GM11168 (cell line): ENCODE data around the gene RTP1.
"Not testable (repeated sequence)": the region's sequence is repeated elsewhere in the genome, so short reads cannot be mapped to it uniquely, and the experiment has no call there.

Source experiments
- in situ Hi-C: fragments of 300-500 bp; cut with MboI; formaldehyde crosslinking; loops from one replicate; pipeline ENCODE4 v1.12.0; 2022; ENCODE audit warnings: low sequenced_read_pairs; ENCODE audit not compliant: unreplicated experiment

The RTP1 gene, protein sequence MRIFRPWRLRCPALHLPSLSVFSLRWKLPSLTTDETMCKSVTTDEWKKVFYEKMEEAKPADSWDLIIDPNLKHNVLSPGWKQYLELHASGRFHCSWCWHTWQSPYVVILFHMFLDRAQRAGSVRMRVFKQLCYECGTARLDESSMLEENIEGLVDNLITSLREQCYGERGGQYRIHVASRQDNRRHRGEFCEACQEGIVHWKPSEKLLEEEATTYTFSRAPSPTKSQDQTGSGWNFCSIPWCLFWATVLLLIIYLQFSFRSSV

DNA sequence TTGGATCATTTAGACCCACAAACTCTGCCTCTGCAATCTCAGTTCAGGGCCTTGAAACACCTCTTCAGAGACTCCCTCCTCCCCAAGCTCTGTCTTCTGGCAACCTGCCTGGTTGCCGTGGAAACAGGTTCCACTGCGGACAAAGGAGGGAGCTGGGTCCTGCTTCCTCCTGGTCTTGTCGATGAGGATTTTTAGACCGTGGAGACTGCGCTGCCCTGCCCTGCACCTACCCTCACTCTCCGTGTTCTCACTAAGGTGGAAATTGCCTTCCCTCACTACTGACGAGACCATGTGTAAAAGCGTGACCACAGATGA, at the start of gene RTP1:
Gene RTP1, plus strand, starts transcription at position 152 of the 315 bp plus-strand sequence. Its CDS starts 30 bp downstream, at position 182.
- in situ Hi-C loops, result no loop called here

DNA sequence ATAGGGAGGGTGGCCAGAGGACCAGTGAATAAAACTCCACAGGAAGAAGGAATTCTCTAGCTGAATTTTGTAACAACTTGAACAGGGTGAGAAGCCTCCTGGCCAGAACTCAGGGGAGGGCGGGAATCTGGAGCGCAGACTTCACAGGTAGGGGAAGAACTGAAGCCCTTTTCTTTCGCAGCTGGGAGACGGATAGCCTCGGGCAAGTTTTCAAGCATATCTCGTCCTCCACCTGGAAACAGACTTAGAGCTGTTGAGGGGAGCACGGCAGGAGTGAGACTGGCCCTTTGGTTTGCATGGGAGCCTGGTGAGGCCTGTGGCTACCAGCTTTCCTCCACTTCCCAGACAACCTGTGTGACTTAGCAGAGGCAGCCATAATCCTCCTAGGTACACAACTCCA, 47.1 kb upstream of the RTP1 start:
- in situ Hi-C loops, result no loop called here

DNA sequence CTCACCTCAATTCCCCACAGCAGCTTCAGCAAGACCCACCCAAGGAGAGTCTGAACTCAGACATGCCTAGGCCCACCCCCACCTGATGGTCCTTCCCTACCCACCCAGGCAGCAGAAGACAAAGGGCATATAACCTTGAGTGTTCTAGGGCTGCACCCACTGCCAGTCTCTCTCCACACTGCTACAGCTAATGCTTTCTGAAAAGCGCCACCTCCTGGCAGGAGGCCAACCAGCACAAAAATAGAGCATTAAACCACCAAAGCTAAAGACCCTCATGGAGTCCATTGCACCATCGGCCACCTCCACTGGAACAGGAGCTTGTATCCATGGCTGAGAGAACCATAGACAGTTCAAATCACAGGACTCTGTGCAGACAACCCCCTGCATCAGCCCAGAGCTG, 46.7 kb upstream of the RTP1 start:
- in situ Hi-C loops, result no loop called here

DNA sequence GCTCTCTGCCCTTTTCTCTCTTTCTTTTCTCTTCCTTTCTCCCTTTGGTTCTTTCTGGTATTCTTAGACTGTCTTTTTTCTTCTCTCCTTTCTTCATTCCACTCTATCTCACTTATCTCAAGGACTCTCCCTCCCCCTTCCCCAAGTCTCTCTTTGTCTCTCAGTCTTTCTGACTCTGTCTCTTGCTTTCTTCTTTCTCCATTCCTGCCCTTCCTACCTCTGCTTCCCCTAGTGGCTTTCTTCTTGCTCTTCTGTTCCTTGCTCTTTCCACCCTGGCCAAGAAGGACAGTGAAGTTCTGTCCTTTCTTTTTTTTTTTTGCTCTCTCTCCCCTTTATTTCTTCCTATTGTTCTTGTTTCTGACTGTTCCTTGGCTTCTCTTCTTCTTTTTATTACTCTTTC, 35.7 kb upstream of the RTP1 start:
- in situ Hi-C loops, result loop anchor here (10.0 kb wide), 1 partner anchor 47 kb away; no protein-coding TSS in a partner anchor

DNA sequence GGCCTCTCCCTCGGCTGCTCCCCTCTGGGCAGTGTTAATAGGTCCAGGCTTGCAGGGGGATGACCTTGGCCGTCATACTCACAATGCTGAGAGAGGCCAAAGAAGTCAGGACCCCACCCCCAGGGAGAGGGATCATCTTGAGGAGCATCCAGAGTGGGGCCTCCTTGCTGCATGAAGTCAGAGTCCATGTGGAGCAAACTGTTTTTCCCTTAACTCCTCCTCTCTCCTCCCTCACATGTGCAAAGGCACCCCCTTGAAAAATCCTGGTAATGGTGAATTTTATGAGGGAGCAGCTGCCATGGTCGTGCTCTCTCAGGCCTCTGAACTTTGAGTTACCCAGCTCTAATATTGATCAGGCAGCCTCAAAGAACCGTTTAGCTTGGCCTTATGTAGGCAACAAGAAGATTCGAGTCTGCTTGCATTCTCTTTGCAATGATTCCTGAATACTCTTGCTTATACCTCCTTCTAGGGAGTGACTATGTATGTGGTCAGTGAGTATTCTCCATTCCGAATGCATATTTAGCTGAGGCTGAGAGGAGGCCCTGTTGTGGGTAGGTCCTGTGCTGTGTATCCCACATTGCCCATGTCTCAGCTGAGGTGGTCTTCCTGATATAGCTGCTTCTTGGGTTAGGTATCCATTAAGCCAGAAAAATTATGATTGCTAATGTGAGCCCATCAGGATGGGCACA, 34.9 kb upstream of the RTP1 start:
- in situ Hi-C loops, result loop anchor here (10.0 kb wide), 1 partner anchor 48 kb away; no protein-coding TSS in a partner anchor

DNA sequence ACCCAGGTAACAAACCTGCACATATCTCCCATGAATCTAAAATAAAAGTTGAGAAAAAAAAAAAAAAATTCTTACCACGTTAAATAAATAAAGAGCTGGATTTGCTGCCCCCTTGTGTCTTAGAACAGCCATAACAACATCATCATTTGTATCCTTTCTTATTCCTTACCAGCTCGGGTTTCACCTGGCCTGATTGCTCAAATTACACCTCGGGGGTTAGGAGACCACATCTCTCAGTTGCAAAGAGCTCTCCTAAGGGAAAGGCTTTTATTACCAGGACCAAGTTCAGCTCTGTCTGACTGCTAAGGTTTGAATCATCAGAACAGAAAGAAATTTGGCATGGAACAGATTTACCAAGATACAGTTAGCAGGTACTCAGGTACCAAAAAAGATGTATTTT, 32.1 kb upstream of the RTP1 start:
- in situ Hi-C loops, result loop anchor here (10.0 kb wide), 1 partner anchor 50 kb away; no protein-coding TSS in a partner anchor

DNA sequence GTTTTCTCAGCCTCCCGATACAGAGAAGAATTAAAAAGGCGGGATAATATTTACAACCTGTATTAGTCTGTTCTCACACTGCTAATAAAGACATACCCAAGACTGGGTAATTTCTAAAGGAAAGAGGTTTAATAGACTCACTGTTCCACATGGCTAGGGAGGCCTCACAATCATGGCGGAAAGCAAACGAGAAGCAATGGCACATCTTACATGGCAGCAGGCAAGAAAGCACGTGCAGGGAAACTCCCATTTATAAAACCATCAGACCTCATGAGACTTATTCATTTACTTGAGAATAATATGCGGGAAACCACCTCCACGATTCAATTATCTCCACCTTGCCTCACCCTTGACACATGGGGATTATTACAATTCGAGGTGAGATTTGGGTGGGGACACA, 30.5 kb upstream of the RTP1 start:
- in situ Hi-C loops, result loop anchor here (10.0 kb wide), 1 partner anchor 52 kb away; no protein-coding TSS in a partner anchor

DNA sequence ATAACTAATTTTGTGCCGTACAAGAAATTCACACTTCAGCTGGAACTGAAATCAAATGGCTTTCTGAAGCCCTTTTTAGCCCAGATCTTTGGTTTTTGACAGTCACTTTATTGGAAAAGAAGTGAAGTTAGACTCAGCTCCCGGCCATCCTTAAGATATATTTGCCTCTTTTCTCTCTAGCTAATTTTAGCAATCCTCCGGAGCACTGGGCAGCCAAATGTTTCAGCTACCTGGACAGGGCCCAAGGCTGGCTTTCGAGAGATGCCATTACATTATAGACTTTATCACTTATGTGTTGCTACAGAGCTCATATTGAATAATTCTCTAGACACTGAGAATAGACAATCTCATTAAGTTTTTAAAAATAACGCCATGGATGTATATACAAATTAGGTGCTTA, 29.5 kb upstream of the RTP1 start:
- in situ Hi-C loops, result loop anchor here (10.0 kb wide), 1 partner anchor 53 kb away; no protein-coding TSS in a partner anchor

DNA sequence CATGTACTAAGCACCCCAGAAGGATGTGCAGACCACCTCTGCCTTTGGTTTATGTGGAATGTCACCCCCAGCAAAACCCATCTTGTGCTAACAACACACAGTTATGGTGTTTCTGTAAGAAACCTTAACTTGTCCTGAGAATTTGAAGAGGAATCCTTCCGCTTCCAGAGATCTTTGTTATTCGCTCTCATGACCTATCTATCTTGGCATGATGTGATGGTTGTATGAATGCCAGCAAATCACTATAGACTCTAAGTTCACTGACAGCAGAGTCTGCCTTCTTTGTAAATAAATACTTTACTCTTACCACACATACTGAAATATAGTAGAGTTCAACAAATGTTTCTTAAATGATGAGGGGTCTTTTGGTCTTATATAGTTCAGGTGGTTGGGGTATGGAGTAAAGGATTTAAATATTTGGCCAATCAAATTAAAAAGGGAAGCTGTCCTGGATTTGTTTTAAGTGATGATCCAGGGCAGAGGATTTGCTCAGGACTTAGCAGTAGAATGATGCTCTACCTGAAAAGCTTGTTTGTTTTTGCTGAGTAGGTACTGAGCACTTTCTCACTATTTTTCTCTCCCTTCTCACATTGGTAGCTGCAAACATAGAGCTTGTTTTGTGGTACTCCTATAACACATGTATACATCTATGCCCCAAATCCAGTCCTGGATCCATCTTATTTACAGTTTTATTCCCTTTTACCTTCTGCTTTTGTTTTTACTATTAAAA, 27.9 kb upstream of the RTP1 start:
- in situ Hi-C loops, result loop anchor here (10.0 kb wide), 1 partner anchor 55 kb away; no protein-coding TSS in a partner anchor

DNA sequence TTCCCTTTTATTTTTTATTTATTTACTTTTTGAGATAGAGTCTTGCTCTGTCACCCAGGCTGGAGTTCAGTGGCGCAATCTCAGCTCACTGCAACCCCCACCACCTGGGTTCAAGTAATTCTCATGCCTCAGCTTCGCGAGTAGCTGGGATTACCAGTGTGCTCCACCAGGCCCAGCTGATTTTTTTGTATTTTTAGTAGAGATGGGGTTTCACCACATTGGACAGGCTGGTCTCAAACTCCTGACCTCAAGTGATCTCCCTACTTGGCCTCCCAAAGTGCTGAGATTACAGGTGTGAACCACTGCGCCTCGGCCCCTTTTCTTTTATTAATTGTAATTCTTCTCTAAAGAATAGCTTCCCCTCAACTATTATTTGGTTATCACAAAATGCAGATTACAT, 26.4 kb upstream of the RTP1 start:
- in situ Hi-C loops, result not testable (repeated sequence)

DNA sequence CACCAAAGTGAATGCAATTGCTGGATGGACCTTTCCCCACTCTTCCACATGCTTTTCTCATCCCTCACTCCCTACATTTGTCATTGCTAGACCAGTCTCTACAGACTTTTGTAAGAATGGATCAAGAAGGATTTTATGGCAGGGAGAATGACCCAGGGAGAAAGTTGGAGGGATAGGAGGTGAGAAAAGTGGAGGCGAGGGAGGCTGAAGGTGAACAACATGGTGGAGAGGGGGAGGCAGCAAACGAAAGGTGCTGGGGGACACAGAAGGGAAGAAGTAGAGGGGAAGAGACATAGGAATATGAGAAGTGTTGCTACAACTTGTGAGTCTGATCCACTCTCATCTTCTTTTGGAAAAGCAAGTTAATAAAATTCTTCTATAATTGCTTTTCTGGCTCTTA, 24.4 kb upstream of the RTP1 start:
- in situ Hi-C loops, result no loop called here

DNA sequence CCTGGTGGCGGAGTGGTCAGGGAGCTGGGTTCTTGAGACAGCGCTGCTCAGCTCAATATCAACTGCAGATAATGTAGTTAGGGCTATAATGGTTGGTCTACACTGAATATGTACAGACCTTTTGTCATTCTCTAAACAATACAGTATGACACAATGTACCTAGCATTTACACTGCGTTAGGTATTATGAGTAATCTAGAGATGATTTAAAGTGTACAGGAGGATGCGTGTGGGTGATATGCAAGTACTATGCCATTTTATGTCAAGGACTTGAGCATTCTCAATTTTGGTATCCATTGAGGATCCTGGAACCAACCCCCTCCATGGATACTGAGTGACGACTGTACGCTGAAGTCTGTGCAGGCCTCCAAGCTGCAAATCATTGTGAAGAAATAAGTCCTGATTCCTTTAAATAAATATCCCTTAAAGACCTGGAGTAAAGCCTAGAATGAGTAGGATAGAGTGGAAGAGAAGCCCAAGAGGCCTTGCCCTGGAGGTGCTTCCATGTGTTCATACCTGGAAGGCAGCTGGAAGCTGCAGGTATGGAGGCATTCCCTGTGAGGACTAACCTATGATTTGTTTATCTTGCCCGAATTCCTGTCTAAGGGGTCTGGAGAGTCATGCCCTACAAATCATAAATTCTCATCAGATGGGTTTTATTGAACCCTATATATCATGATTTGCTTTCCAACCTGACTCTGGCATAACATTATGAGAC, 15.7 kb upstream of the RTP1 start:
- in situ Hi-C loops, result no loop called here

DNA sequence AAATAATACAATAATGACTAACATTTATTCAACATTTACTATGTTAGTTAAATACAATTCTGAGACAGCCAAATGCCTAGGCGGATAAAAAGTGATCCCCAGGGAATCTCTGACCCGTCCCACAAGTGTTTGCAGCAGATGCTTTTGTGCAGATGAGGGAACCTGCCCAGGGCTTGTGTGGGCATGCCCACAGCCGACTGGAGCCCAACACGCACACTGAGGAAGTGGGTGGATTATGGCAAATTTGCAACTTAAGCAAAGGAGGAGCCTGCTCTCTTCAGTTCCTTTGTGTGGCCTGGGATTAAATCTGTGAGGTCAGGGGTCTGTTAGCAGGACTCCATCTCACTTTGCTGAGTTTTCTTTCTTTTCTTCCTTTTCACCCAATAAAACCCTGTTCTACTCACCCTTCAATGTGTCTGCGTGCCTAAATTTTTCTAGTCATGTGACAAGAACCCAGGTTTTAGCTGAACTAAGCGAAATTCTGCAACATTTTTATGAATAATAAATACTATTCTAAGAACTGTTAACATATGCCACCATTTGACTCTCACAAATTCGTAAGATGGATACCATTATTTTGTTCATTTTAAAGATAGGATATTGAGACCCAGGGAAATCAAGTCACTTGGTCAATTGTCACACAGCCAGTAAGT, 13.9 kb upstream of the RTP1 start:
- in situ Hi-C loops, result no loop called here

DNA sequence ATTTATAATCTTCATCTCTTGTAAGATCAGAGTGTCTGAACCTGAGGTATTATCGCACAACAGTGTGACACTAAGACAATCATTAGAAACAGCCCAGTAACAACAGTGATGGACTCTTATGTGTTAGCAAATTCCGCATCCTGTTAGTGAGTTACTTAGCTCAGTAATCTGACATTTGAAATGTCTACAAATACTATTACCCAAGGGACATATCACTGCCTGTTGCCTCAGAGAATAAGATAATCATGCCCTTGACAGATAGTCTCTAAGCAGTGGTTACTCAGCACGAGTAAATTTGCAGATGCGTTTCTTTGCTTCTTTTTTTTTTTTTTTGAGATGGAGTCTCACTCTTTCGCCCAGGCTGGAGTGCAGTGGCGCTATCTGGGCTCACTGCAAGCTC, 13.4 kb upstream of the RTP1 start:
- in situ Hi-C loops, result no loop called here

DNA sequence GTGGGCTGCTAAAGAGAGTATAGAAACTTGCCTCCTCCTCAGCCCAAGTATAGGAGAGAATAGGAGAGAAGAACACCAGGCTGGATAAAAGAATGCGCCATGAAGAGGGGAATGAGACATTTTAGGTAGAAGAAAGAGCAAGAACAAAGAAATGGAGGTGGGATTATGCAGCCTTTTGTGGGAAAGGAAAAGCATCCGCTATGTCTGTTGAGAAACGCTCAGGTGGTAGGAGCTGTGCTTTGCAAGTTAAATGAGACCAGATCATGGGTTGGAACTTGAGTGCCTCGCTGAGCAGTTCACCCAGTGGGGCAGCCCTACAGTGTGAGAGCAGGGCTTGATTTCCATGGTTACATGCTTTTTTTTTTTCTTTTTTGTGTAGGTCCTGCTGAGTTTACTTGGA, 11.5 kb upstream of the RTP1 start:
- in situ Hi-C loops, result no loop called here

DNA sequence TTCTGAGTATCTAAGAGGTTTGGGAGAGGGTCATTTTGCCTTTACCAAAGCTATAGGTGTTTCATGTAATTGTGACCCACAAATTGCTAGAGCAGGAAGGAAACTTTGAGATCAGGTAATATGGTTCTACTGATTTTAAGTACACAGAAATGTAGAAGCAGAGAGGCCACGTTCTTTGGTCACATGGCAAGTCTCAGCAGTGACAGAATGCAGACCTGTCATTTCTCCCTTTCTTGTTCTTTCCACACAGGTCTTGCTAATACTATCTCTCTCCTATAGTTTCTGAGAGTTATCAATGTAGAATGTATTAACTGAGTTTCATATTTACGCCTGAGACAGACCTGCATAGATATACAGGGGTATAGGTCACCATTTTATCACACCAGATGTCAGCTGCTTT, 10.9 kb upstream of the RTP1 start:
- in situ Hi-C loops, result no loop called here

DNA sequence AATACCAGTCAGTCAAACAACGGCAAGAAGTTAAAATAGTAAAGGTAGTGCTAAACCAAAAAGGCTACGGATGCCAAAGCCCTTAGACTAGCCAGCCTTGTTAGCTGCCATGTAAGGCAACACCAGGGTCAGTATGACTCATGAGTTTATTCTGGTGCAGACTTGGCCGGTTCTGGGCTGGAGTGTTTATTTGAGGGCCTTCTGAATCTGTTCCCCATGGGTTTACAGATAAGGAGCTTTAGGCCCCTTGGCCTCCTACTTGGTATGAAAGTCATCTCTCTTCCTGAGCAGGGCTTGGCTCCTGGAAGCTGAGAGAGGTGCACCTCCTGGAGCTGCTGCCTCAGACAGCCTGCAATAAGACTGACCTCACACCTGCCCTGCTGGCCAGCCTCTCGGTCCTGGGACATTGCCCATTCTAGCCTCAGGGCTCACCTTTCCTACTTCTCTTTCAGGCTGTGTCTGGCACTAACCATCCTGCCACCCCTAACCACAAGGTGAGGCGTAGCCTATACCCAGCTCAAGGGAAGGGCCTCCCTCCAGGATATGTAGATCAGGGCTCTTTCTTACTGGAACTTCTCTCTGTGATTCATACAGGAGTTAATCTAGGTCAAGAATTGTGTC, 10.4 kb upstream of the RTP1 start:
- in situ Hi-C loops, result no loop called here

DNA sequence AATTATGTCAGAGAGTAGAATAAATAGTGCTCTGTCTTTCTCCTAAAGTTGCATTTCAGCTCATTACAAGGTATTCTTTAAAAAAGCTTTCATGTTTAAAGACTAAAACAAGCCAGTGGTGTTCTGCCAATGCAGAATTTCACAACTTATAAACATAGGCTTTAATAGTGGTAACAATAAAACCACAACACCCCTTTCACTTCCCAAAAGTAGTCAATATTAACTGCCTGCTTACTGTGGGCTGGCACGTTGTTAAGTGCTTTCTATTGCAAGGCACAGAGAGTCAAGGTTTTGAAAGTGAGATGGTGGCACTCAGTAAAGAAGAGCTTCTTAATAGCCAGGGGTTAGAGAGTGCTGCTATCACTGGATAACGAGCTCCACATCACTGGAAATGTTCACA, 8.4 kb upstream of the RTP1 start:
- in situ Hi-C loops, result no loop called here

DNA sequence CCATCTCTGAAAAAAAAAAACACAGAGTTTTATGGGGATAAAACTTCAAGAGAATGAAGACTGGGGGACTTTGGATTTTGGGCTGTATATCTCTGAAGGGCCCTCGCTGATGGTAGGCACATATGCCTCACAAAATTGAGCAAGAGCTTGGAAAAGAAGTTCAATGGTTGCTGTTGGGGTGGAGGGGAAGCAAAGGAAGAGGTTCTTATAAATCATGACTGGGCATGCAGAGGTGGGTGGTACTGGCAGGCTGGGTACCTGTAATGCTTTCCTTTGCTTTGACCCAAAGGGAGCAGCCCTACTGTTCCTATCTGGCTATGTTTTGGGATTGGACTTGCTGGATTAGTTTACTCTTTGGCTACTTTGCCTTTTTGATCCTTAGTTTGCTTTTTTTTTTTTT, 6.0 kb upstream of the RTP1 start:
- in situ Hi-C loops, result no loop called here

DNA sequence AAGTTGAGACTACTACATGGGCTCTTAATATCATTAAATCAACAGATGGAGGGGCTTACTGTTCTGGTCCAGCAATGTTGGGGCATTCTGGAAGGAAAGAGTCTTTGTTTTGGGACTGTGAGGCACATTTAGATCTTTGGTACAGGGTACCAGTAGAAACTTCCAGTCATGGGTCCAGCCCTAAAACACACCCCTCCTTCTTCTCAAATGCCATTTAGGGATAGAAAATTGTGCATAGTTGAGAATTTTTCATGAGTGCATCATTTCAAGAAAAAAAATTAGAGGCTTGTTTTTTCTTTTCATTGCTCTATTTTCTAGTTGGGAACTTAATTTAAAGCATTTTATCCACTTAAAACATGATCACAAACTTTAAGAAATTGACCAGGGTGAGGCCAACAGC, 4.1 kb upstream of the RTP1 start:
- in situ Hi-C loops, result no loop called here
